22Rv1 (cell line): ENCODE measurements around the gene UNK.
A peak's percentile ranks its signal among the peaks of the same experiment; 100 is the strongest.

Experiments
- H3K27ac ChIP-seq: fragments of 450-650 bp; 2 replicates; pipeline ENCODE4 v1.5.1; 2017
- CTCF ChIP-seq: fragments of 450-650 bp; IDR thresholded peaks from 2 replicates; pipeline ENCODE4 v1.5.1; 2017; ENCODE audit warnings: mild to moderate bottlenecking
- ZFX ChIP-seq: fragments of 450-650 bp; IDR thresholded peaks from 2 replicates; pipeline ENCODE4 v1.6.1; 2017; ENCODE audit warnings: antibody characterized with exemption, borderline replicate concordance

Gene UNK

GRCh38 chr17:75829747-75830146, 45.1 kb downstream of the UNK start:
- no peak overlapping the region for H3K27ac ChIP-seq
- TF ChIP-seq CTCF (no peak), ZFX (no peak)

- TF ChIP-seq CTCF = peak; percentile 78
- TF ChIP-seq ZFX = no peak
- no peak overlapping the region for H3K27ac ChIP-seq
Observed at GRCh38 chr17:75830164-75831031, 45.8 kb downstream of the UNK start.

- TF ChIP-seq ZFX (no peak), CTCF (no peak)
- no peak overlapping the region for H3K27ac ChIP-seq
Observed at GRCh38 chr17:75831032-75831571, 46.5 kb downstream of the UNK start.

- TF ChIP-seq ZFX = no peak
- TF ChIP-seq CTCF = no peak
- H3K27ac ChIP-seq = no peak overlapping the region
Observed at GRCh38 chr17:75832164-75832651, 47.6 kb downstream of the UNK start.

GRCh38 chr17:75832652-75833400, 48.2 kb downstream of the UNK start:
- H3K27ac ChIP-seq = no peak overlapping the region
- TF ChIP-seq CTCF (no peak), ZFX (no peak)

GRCh38 chr17:75834279-75834920, 49.8 kb downstream of the UNK start:
- no peak for TF ChIP-seq CTCF
- no peak for TF ChIP-seq ZFX
- no peak overlapping the region for H3K27ac ChIP-seq
